Putamen (tissue), 1 donor: Measurements from ENCODE around the gene NKX6-2.
"Not testable (repeated sequence)": the region's sequence is repeated elsewhere in the genome, so short reads cannot be mapped to it uniquely, and the experiment has no call there.

Experiments
- DNase-seq: peaks from one replicate; pipeline ENCODE4 v3.0.0-alpha.2; 2016; ENCODE audit warnings: low spot score

NKX6-2 gene

DNA sequence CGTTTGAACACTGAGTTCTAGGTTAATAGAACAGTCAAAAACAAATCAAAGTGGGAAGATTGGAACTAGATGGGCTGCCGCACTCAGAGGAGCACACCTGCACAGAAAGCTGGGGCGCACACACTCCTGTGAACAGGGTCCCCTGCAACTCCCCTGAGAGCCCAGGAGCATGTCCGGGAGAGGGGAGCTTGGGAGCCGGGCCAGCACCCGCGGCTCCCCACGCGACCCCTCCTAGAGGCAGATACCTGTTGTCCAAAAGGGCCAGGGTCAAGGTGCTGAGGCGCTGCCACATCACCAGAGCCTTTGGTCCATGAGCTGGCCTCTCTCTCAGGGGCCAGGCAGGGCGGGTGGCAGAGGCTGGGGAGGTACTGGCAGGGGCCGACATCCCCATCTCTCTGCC, 5.6 kb downstream of the NKX6-2 start:
- DNase-seq, result no peak

GRCh38 chr10:132779549-132780294, 6.2 kb downstream of the NKX6-2 start:
- DNase-seq, result no peak

- no peak for DNase-seq
Measured at GRCh38 chr10:132777441-132777840, 8.5 kb downstream of the NKX6-2 start.

DNA sequence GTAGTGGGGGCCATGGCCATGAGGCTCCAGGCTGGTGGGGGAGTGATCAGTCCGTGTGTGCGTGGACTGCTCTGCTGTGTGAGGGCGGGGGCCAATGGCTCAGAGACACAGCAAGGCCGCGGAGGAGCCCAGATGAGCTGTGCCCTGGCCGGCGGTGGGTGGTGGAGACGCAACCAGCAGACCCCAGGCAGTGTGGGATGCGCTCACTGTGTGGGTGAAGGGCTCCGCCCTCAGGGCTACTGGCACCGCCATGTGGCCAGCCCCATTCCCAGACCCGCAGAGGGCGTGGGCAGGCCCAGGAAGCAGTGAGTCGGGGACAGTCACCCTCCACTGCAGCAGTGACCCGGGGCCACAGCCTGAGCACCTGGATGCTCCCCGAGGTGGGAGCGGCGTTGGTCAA, 9.1 kb downstream of the NKX6-2 start:
- no peak for DNase-seq

GRCh38 chr10:132776186-132776585, 9.8 kb downstream of the NKX6-2 start:
- no peak for DNase-seq

GRCh38 chr10:132774902-132775863, 10.8 kb downstream of the NKX6-2 start:
- peak; percentile 99 for DNase-seq

DNA sequence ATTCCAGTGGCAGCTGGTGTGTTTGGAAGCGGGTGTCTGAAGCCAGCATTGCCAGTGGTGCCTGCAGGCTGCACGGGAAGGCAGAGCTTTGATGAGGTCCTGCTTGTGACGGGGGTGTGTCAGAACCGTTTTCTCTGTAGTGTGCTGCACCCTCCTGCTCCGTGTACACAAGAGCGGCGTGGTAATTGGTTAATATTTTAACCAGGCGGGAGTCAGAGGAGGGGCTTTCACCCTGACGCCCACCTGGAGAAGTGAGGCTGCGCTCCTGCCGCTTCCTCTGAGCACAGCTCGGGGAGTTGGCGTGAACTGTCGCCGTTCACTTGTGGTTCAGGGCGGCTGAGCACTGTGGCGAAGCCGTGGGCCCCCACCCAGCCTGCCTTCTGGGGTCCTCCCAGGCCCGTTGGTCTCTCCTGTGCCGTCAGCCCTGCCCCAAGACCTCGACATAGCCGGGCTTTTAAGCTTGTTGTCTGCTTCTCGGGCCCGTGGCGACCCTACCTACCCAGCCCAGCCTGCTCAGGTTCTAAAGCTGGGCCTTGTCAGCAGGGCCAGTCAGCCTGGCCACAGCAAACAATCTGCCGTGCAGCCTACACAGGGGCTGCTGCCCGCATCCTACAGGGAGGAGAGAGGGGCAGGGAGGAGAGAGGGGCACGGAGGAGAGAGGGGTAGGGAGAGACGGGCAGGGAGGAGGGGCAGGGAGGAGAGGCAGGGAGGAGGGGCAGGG, 11.6 kb downstream of the NKX6-2 start:
- no peak for DNase-seq

DNA sequence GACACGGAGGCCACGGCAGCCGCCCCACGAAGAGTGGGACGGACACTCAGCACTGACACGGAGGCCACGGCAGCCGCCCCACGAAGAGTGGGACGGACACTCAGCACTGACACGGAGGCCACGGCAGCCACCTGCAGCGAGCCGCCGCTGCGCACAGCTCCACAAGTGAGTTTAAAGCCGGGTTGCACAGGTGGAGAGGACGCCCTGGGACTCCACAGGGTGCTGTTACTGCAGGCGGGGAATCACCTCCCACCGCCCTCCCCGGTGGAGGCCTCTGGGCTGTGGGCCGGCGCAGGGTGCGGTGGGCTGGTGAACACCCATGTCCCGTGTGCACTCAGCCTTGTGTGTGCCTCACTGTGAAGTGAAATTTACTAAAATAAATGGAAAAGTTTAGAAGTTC, 13.1 kb downstream of the NKX6-2 start:
- DNase-seq, result not testable (repeated sequence)

DNA sequence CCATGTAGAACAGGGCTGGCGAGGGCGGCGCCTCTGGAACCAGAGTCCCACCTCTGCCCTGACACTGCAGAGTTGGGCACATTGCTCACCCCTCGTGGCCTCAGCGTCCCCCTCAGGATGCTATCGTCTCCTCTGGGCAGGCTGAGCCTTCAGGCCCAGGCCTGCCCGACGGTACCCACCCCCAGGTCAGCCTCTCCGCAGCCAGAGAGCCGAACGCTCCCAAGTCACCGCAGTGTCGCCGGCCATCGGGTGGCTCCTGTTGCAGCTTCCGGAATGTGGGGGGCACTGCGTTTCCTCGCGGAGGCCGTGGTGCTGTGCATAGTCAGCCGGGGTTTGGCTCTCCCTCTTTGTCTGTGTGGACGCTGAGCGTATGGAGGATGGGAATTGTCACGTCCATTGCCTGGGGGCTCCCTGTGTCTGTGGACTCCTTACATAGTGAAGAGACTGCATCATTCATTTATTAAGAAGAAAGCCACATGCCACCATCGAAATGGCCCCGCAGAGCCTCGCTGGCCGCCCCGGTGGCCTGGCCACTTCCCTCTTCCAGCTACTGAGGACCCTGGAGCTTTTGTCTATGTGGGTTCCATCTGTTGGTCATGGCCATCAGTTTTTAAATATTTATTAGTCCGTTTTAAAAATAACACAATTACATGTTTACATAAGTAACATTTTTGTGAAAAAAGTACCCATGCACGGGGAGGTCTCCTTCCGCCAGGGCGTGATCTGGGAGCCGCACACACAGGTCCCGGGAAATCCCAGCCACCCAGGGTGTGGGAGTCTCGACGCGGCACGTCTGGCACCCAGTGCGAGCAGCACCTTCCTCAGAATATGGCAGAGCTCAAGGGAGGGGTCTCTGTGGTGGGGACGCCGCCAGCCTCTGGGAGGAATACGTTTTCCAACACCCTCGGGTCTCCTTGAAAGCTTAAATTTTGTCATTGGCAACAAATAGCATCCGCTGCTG, 15.6 kb downstream of the NKX6-2 start:
- DNase-seq, result no peak

DNA sequence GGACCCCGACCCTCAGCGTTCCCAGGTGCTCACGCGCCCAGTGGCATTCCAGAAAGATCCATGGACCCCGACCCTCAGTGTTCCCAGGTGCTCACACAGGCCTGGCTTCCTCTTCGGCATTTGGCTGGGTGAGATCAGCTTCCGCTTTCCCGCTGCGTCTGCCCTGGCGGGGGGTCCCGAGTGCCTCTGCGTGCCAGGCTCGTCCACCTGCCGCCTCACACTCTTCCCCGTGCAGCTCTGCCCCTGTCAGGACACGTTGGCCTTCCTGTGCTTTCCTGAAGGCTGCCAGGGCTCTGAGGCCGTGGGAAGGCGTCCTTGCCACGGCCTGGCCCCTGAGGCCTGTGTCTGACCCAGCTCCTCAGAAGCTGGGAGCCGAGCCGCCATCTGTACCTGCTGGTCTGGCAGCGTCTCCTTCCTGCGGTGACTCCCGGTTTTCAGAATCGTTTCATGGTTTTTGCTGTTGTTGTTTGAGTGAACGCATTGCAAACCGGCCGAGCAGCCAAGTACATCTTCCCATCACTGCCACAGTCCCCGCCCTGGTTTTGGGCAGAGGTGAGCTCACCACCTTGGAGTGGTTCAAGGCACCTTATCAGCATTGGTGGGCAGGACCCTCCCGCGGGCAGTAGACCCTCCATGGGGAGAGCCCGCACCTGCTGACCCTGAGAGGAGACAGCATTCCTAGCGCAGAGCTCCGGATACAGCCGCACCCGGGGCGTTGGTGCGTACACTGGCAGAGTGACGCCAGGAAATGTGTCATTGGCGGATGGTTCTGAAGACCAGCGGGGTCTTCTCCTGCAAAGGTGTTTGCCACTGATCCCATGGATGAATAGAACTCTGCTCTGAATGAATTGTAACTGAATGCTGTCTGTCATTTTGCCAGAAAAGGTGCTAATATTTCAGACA, 17.4 kb downstream of the NKX6-2 start:
- no peak for DNase-seq

DNA sequence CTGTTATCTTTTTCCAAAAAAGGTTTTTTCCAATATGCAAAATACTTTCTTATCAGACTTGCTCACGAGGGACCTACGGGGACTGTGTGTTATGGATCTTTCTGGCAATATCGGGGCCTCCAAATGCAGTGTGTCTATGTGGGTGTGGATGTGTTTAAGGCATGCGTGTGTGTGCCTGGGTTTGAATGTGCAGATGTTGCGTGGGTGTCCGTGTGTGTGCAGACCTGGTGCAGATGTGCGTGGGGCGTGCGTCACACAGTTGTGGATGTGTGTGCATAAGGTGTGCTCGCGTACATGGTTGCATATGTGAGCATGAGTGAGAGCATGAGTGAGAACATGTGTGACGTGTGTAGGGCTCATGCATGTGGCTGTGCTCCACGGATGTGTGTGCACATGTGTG, 19.7 kb downstream of the NKX6-2 start:
- DNase-seq, result no peak

DNA sequence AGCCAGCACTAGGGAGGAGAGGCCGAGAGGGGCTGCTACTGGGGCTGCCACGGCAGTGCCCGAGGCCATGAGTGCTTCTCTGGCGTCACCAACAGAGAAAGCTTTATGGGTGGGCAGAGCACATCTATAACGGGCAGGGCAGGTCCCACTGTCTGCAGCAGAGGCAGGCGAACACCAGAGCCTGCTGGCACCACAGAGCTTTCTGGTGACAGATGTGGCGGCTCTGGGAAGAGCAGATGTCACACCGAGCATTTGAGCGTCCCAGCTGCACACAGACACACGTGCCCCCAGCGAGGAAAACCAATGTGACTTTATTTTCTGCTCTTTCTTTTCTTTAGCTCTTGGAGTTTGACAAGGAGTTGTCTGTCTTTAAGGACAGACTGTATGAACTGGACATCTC, 20.5 kb downstream of the NKX6-2 start:
- DNase-seq, result no peak

GRCh38 chr10:132764108-132764507, 21.8 kb downstream of the NKX6-2 start:
- no peak for DNase-seq

- no peak for DNase-seq
Measured at GRCh38 chr10:132763545-132763944, 22.4 kb downstream of the NKX6-2 start.

DNA sequence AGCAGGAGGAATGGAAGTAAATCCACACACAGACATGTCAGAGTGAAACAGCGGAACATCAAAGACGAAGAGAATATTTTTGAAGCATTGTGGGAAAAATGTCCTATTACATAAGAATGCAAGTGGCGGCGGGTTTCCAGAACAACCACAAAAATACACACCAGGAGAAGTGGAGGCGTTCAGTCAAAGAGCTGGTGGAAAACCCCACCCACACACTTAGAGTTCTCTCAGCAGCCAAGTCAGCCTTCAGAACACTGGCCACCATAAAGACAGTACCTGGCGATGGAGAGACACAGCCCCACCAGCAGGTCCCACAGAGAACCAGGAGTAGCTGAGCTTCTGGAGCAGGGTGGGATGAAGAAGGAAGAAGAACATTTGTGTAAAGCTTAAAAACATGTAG, 23.7 kb downstream of the NKX6-2 start:
- peak; percentile 77 for DNase-seq

- no peak for DNase-seq
Measured at GRCh38 chr10:132761395-132762060, 24.4 kb downstream of the NKX6-2 start.

GRCh38 chr10:132758865-132759264, 27.1 kb downstream of the NKX6-2 start:
- DNase-seq, result no peak

GRCh38 chr10:132757171-132757570, 28.8 kb downstream of the NKX6-2 start:
- no peak for DNase-seq

DNA sequence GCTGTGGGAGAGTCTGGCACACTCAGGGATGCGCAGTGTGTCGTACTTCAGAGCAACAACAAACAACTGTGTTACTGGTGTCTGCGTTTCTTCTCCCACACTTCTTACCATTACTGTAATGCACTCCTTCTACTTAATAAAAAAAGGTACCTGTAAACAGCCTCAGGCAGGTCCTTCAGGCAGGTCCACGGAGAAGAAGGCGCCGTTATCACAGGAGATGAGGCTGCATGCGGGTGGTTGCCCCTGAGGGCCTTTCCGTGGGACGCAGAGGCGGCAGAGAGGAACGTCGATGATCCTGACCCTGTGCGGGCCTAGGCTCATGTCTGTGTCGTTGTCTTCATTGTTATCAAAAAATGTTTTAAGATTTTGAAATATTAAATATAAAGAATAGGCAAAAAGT, 29.4 kb downstream of the NKX6-2 start:
- no peak for DNase-seq
